DND-41 (cell line): ENCODE data around the gene GPR61.

Source experiments
- CTCF ChIP-seq: IDR thresholded peaks from 2 replicates; pipeline ENCODE4 v1.5.1; 2012; ENCODE audit warnings: borderline replicate concordance, low read length, moderate library complexity, mild to moderate bottlenecking; ENCODE audit not compliant: poor library complexity, severe bottlenecking; ENCODE audit errors: extremely low read depth
- EZH2 ChIP-seq: IDR thresholded peaks from 3 replicates; pipeline ENCODE4 v1.6.1; 2012; ENCODE audit warnings: borderline replicate concordance, low read depth, mild to moderate bottlenecking, moderate library complexity, low read length, inconsistent platforms; ENCODE audit not compliant: severe bottlenecking

- TF ChIP-seq CTCF (no peak), EZH2 (no peak)
Measured at GRCh38 chr1:109508873-109509175, 30.8 kb upstream of the GPR61 start.
